Uterus (tissue), 2 donors: ENCODE data around the gene ARHGAP10.

Experiments used
- POLR2A ChIP-seq, 2 donors: fragments of 450-650 bp; IDR thresholded peaks; one replicate each; pipeline ENCODE4 v1.6.1; 2016; ENCODE audit warnings: antibody characterized with exemption in 2 of 2, mild to moderate bottlenecking in 1 of 2, moderate library complexity in 1 of 2
- TF ChIP-seq, protein P1 (sequence below), 4 experiments: fragments of 200-600 bp in 2 of 4; fragments of 450-650 bp in 2 of 4; sonication (generic) in 2 of 4; IDR thresholded peaks; one replicate each; pipeline ENCODE4 v1.5.1; 2016 to 2019; ENCODE audit warnings: antibody characterized with exemption in 4 of 4, mild to moderate bottlenecking in 2 of 4, moderate library complexity in 1 of 4

GRCh38 chr4:148069895-148070178 lies 337.9 kb downstream of the ARHGAP10 start:
- TF ChIP-seq, protein P1, sequence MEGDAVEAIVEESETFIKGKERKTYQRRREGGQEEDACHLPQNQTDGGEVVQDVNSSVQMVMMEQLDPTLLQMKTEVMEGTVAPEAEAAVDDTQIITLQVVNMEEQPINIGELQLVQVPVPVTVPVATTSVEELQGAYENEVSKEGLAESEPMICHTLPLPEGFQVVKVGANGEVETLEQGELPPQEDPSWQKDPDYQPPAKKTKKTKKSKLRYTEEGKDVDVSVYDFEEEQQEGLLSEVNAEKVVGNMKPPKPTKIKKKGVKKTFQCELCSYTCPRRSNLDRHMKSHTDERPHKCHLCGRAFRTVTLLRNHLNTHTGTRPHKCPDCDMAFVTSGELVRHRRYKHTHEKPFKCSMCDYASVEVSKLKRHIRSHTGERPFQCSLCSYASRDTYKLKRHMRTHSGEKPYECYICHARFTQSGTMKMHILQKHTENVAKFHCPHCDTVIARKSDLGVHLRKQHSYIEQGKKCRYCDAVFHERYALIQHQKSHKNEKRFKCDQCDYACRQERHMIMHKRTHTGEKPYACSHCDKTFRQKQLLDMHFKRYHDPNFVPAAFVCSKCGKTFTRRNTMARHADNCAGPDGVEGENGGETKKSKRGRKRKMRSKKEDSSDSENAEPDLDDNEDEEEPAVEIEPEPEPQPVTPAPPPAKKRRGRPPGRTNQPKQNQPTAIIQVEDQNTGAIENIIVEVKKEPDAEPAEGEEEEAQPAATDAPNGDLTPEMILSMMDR (IDR thresholded peaks at IDR 0.05), result no peak
- TF ChIP-seq POLR2A (IDR thresholded peaks at IDR 0.05), result no peak
